Activated T-helper 1 cell treated with Interleukin-2 at 50 U/mL for 16 hours (primary cell): ENCODE measurements around the gene BAZ2B.

Source experiments
- DNase-seq: peaks from one replicate; pipeline ENCODE4 v3.0.0-alpha.2; 2020; ENCODE audit warnings: low read depth

Gene BAZ2B

GRCh38 chr2:159462201-159462785 lies 154.1 kb downstream of the BAZ2B start:
- DNase-seq, result no peak

- DNase-seq, result no peak
Measured at GRCh38 chr2:159461076-159461475, 155.3 kb downstream of the BAZ2B start.

GRCh38 chr2:159460227-159460626 lies 156.1 kb downstream of the BAZ2B start:
- DNase-seq, result no peak

- no peak for DNase-seq
Measured at GRCh38 chr2:159459279-159459678, 157.1 kb downstream of the BAZ2B start.

- DNase-seq, result no peak
Measured at GRCh38 chr2:159457589-159457988, 158.8 kb downstream of the BAZ2B start.

GRCh38 chr2:159456500-159457426 lies 159.6 kb downstream of the BAZ2B start:
- DNase-seq, result no peak

- DNase-seq, result no peak
Measured at GRCh38 chr2:159455330-159455918, 160.9 kb downstream of the BAZ2B start.

- DNase-seq, result no peak
Measured at GRCh38 chr2:159454185-159454584, 162.2 kb downstream of the BAZ2B start.

GRCh38 chr2:159450180-159450579 lies 166.2 kb downstream of the BAZ2B start:
- no peak for DNase-seq

- no peak for DNase-seq
Measured at GRCh38 chr2:159449504-159450124, 166.7 kb downstream of the BAZ2B start.

GRCh38 chr2:159446817-159447216 lies 169.5 kb downstream of the BAZ2B start:
- DNase-seq, result no peak

GRCh38 chr2:159446201-159446600 lies 170.1 kb downstream of the BAZ2B start:
- no peak for DNase-seq

- no peak for DNase-seq
Measured at GRCh38 chr2:159445307-159445706, 171.0 kb downstream of the BAZ2B start.

- no peak for DNase-seq
Measured at GRCh38 chr2:159444754-159445153, 171.6 kb downstream of the BAZ2B start.

GRCh38 chr2:159442159-159442852 lies 174.0 kb downstream of the BAZ2B start:
- DNase-seq, result no peak

GRCh38 chr2:159441182-159441581 lies 175.2 kb downstream of the BAZ2B start:
- no peak for DNase-seq

GRCh38 chr2:159439421-159439820 lies 176.9 kb downstream of the BAZ2B start:
- DNase-seq, result no peak

GRCh38 chr2:159438720-159439353 lies 177.5 kb downstream of the BAZ2B start:
- no peak for DNase-seq

GRCh38 chr2:159438284-159438683 lies 178.1 kb downstream of the BAZ2B start:
- no peak for DNase-seq

- no peak for DNase-seq
Measured at GRCh38 chr2:159432610-159433009, 183.7 kb downstream of the BAZ2B start.

- no peak for DNase-seq
Measured at GRCh38 chr2:159427048-159427447, 189.3 kb downstream of the BAZ2B start.

- no peak for DNase-seq
Measured at GRCh38 chr2:159419403-159419802, 196.9 kb downstream of the BAZ2B start.
